GM18505 (cell line): ENCODE results near the gene CHST13.
"Not testable (repeated sequence)": the region's sequence is repeated elsewhere in the genome, so short reads cannot be mapped to it uniquely, and the experiment has no call there.

Source experiments
- ATAC-seq: cut with Tn5 transposase; IDR thresholded peaks from one replicate; pipeline ENCODE4 v1.9.1; 2021; ENCODE audit not compliant: unreplicated experiment
- POLR2A ChIP-seq: IDR thresholded peaks from 4 replicates; pipeline ENCODE4 v1.6.1; 2011; ENCODE audit warnings: borderline replicate concordance; ENCODE audit not compliant: insufficient read depth, insufficient read length; ENCODE audit errors: extremely low read depth

Gene CHST13

GRCh38 chr3:126568776-126569342 lies 44.9 kb downstream of the CHST13 start:
- no peak for ATAC-seq
- TF ChIP-seq POLR2A: no peak

GRCh38 chr3:126569390-126569975 lies 45.5 kb downstream of the CHST13 start:
- TF ChIP-seq POLR2A: no peak
- ATAC-seq: no peak

- no peak for TF ChIP-seq POLR2A
- ATAC-seq: no peak
Observed at GRCh38 chr3:126570103-126570541, 46.2 kb downstream of the CHST13 start.

- no peak for TF ChIP-seq POLR2A
- no peak for ATAC-seq
Observed at GRCh38 chr3:126571078-126571477, 47.1 kb downstream of the CHST13 start.

GRCh38 chr3:126573492-126574117 lies 49.6 kb downstream of the CHST13 start:
- TF ChIP-seq POLR2A: no peak
- ATAC-seq: no peak

GRCh38 chr3:126577261-126577660 lies 53.3 kb downstream of the CHST13 start:
- no peak for TF ChIP-seq POLR2A
- ATAC-seq: no peak

GRCh38 chr3:126578702-126579101 lies 54.7 kb downstream of the CHST13 start:
- no peak for ATAC-seq
- no peak for TF ChIP-seq POLR2A

GRCh38 chr3:126580746-126581145 lies 56.8 kb downstream of the CHST13 start:
- no peak for TF ChIP-seq POLR2A
- no peak for ATAC-seq

GRCh38 chr3:126581569-126581968 lies 57.6 kb downstream of the CHST13 start:
- no peak for TF ChIP-seq POLR2A
- ATAC-seq: no peak

- TF ChIP-seq POLR2A: no peak
- ATAC-seq: no peak
Observed at GRCh38 chr3:126582311-126582710, 58.4 kb downstream of the CHST13 start.

GRCh38 chr3:126591515-126591914 lies 67.6 kb downstream of the CHST13 start:
- not testable (repeated sequence) for ATAC-seq
